Loucy (cell line): ENCODE measurements around the gene SLC5A10.

Source experiments
- H2AFZ ChIP-seq: fragments of 200-600 bp; sonication (generic); 2 replicates; pipeline ENCODE4 v1.6.0; 2016; ENCODE audit warnings: antibody characterized with exemption, mild to moderate bottlenecking, low read length, moderate library complexity
- H3F3A ChIP-seq: fragments of 200-600 bp; 2 replicates; pipeline ENCODE4 v1.6.0; 2016; ENCODE audit warnings: antibody characterized with exemption, low read depth, mild to moderate bottlenecking
- H3K27me3 ChIP-seq: fragments of 200-600 bp; sonication (generic); 2 replicates; pipeline ENCODE4 v1.6.1; 2014; ENCODE audit warnings: low read length, mild to moderate bottlenecking; ENCODE audit not compliant: insufficient read depth, poor library complexity, severe bottlenecking
- H3K36me3 ChIP-seq: fragments of 200-600 bp; sonication (generic); 2 replicates; pipeline ENCODE4 v1.6.1; 2016; ENCODE audit warnings: low read length; ENCODE audit not compliant: insufficient read depth
- H3K4me1 ChIP-seq: fragments of 200-600 bp; sonication (generic); 2 replicates; pipeline ENCODE4 v1.5.1; 2014; ENCODE audit warnings: low read length, mild to moderate bottlenecking; ENCODE audit not compliant: insufficient read depth, poor library complexity, severe bottlenecking
- H3K4me2 ChIP-seq: fragments of 200-600 bp; sonication (generic); 2 replicates; pipeline ENCODE4 v1.6.0; 2014; ENCODE audit warnings: antibody characterized with exemption, low read length, low read depth, mild to moderate bottlenecking; ENCODE audit not compliant: poor library complexity, severe bottlenecking
- H3K4me3 ChIP-seq: fragments of 200-600 bp; sonication (generic); 2 replicates; pipeline ENCODE4 v1.5.1; 2014; ENCODE audit warnings: low read length, mild to moderate bottlenecking, mixed read lengths; ENCODE audit not compliant: poor library complexity, severe bottlenecking
- H3K79me2 ChIP-seq: fragments of 200-600 bp; sonication (generic); 2 replicates; pipeline ENCODE4 v1.6.1; 2014; ENCODE audit warnings: low read length; ENCODE audit not compliant: insufficient read depth
- H3K9ac ChIP-seq: fragments of 200-600 bp; sonication (generic); 2 replicates; pipeline ENCODE4 v1.6.0; 2014; ENCODE audit warnings: mild to moderate bottlenecking, low read depth, low read length, moderate library complexity; ENCODE audit not compliant: poor library complexity, severe bottlenecking
- H3K9me2 ChIP-seq: fragments of 200-600 bp; sonication (generic); replicated peaks from 2 replicates; pipeline ENCODE4 v1.6.1; 2016; ENCODE audit warnings: low read depth, low read length, mixed read lengths
- H3K9me3 ChIP-seq: fragments of 200-600 bp; sonication (generic); 2 replicates; pipeline ENCODE4 v1.6.1; 2014; ENCODE audit warnings: mild to moderate bottlenecking, antibody characterized with exemption, low read length, low read depth; ENCODE audit not compliant: insufficient read depth
- H4K20me1 ChIP-seq: fragments of 200-600 bp; sonication (generic); 2 replicates; pipeline ENCODE4 v1.6.0; 2014; ENCODE audit warnings: antibody characterized with exemption, low read length, mild to moderate bottlenecking; ENCODE audit not compliant: insufficient read depth, poor library complexity, severe bottlenecking
- CTCF ChIP-seq: fragments of 200-600 bp; sonication (generic); conservative IDR thresholded peaks from 2 replicates; pipeline ENCODE4 v1.5.1; 2014; ENCODE audit warnings: mild to moderate bottlenecking, antibody characterized with exemption, low read length
- EZH2phosphoT487 ChIP-seq: fragments of 200-600 bp; IDR thresholded peaks from 2 replicates; pipeline ENCODE4 v1.6.1; 2018; ENCODE audit warnings: antibody characterized with exemption, mild to moderate bottlenecking, moderate library complexity, borderline replicate concordance

The SLC5A10 gene

DNA sequence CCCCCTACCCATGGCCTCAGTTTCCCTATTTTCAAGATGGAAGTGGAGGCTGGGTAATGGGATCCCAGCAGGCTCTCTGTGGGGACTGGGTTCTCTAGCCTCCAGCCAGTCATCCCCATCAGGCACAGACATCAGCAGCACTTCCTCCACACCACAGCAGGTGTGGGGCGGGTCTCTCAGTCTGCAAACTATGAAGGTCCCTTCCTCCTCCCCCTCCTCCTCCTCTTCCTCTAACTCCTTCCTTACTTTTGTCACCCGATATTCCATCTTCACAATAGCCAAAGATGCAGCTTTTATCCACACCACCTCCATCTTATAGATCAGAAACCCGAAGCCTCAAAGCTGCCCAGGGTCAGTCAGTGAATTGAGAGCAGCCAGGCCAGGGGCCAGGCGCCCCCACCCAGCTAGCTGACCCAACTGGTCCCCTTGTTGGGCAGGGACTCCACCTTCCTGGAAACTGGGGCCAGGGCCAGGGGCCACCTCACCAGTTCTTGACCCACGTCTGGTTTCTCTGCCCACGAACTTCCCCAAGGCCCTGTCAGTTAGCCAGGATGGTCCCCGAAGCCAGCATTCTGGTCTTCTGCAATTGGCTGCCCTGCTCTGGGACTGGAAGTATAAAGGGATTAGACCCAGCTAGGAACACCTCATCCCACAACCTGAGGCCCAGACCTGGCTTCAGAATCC lies 50.1 kb downstream of the SLC5A10 start:
- H4K20me1 ChIP-seq, result no peaks in the 10 kb centered on the region

GRCh38 chr17:19002805-19003542 lies 51.0 kb downstream of the SLC5A10 start:
- H4K20me1 ChIP-seq, result no peaks in the 10 kb centered on the region
- no peaks in the 10 kb centered on the region for H3K27me3 ChIP-seq

More for the DNA sequence above, 50.1 kb downstream of the SLC5A10 start:
- peaks cover 18% of the 10 kb centered on the region for H3K4me1 ChIP-seq
- H3K4me2 ChIP-seq, result peak overlapping the region; percentile 26
- 0 out of 2 replicates have a peak overlapping the region, but pooled peaks have one; percentile 24 for H2AFZ ChIP-seq
- H3K9me2 ChIP-seq, result no peaks in the 10 kb centered on the region
- no peaks in the 10 kb centered on the region for H3K27me3 ChIP-seq
- no peaks in the 10 kb centered on the region for H3F3A ChIP-seq
- no peaks in the 10 kb centered on the region for H3K36me3 ChIP-seq
- H3K79me2 ChIP-seq, result no peaks in the 10 kb centered on the region
- no peak overlapping the region for H3K4me3 ChIP-seq
- H3K9me3 ChIP-seq, result 0 out of 2 replicates have a peak, but pooled peaks cover 4% of the 10 kb centered on the region
- no peak overlapping the region for H3K9ac ChIP-seq
- no peak for TF ChIP-seq CTCF
- no peak for TF ChIP-seq EZH2phosphoT487

More at GRCh38 chr17:19002805-19003542, 51.0 kb downstream of the SLC5A10 start:
- Histone ChIP-seq H3K79me2 (no peaks in the 10 kb centered on the region), H3K36me3 (no peaks in the 10 kb centered on the region), H3K4me1 (peaks cover 18% of the 10 kb centered on the region), H3K9me3 (0 out of 2 replicates have a peak, but pooled peaks cover 4% of the 10 kb centered on the region), H3K9me2 (no peaks in the 10 kb centered on the region), H2AFZ (no peak overlapping the region), H3F3A (no peaks in the 10 kb centered on the region), H3K4me2 (no peak overlapping the region), H3K9ac (no peak overlapping the region), H3K4me3 (no peak overlapping the region)
- TF ChIP-seq CTCF (no peak), EZH2phosphoT487 (no peak)
